HG03521 (cell line): Measurements from ENCODE around the gene CSTF2.

Experiments
- ATAC-seq: cut with Tn5 transposase; IDR thresholded peaks from one replicate; pipeline ENCODE4 v1.9.1; 2021; ENCODE audit warnings: mild to moderate bottlenecking, moderate library complexity; ENCODE audit not compliant: unreplicated experiment

Gene CSTF2

GRCh38 chrX:100870527-100870926 lies 50.3 kb downstream of the CSTF2 start:
- no peak for ATAC-seq

- no peak for ATAC-seq
Measured at GRCh38 chrX:100871594-100872560, 51.7 kb downstream of the CSTF2 start.

GRCh38 chrX:100874325-100874724 lies 54.1 kb downstream of the CSTF2 start, which contains the start of gene NOX1:
NOX1 (minus strand) TSS chrX:100874359; CDS start chrX:100874139, 220 bp downstream.
- ATAC-seq = no peak

DNA sequence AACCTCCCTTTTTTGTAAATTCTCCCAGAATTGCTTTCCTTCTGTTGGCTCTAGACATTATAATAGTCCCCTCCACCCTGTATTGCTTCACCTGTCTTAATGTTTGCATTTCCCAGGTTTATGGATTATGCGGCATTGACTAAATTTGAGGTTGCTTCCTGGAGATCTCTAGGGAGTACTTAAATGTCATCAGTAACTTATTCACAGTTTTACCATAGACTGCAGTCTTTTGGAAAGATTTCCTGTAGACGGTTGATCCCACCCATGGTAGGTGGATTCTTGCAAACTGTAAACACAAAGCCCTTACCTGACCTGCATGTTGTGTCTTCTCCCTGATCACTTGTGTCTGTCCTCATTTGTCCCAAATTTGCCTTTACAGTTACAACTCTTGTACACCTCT lies 60.2 kb downstream of the CSTF2 start:
- ATAC-seq = no peak

- no peak for ATAC-seq
Measured at GRCh38 chrX:100883654-100884053, 63.5 kb downstream of the CSTF2 start.
